Measurements from ENCODE around the gene BHLHE23. TPM values are rescaled to one million over a fixed set of nuclear protein-coding genes. Genes with fewer than 3 reads are reported as not detected.

The BHLHE23 gene
- total RNA-seq, 2 experiments from 2014 or later, result not detected

DNA sequence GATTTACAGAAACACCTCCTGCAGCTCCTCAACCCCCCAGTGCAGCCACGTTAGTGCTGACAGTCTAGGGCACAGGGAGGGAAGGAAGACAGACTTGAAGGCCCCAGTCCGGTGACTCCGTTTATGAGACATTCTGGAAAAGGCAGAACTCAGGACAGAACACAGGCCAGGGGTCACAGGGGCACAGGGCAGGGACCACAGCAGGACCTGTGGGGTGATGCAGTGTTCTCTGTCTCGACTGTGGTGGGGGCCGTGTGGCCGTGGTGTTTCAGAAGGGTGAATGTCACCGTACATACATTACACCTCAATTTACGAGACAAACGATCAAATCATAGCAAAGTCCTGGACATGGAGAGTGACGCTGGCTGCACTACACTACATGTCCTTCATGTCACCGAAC, 11.3 kb downstream of the BHLHE23 start:
- Mint-ChIP-seq H3K27ac (no peak overlapping the region), H3K9me3 (no peaks in the 10 kb centered on the region), H3K4me3 (no peak overlapping the region), H3K36me3 (ENCODE audit: low read depth) (no peaks in the 10 kb centered on the region), H3K4me1 (peaks cover 9% of the 10 kb centered on the region), H3K27me3 (peaks cover 23% of the 10 kb centered on the region)
- POLR2A ChIA-PET, result no interaction called here
- CTCF ChIA-PET, result interaction anchor here (1.9 kb wide), 1 partner anchor 23 kb away, joined by 7 read pairs; no protein-coding TSS in a partner anchor
- no peak for DNase-seq

DNA sequence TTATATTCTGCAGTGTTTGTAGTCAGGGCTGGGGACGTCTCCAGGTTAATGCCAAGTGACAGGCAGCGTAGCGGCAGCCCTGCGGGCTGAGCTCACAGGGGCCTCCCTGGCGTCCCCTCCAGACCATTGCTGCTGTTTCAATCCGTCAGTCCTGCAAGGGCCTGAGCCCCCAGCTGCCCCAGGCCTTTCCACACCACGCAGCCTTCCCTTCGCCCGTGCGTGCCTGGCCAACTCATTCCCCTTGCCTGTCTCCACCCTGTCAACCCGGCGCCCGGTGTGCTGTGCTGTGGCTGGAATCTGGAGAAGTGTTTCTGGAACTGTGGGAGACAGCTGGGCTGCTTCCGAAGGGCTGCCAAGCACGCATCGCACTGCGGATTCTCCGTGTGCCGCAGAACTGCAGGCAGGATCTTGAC, 11.9 kb downstream of the BHLHE23 start:
- peaks cover 9% of the 10 kb centered on the region for H3K4me1 Mint-ChIP-seq
- POLR2A ChIA-PET, result no interaction called here

DNA sequence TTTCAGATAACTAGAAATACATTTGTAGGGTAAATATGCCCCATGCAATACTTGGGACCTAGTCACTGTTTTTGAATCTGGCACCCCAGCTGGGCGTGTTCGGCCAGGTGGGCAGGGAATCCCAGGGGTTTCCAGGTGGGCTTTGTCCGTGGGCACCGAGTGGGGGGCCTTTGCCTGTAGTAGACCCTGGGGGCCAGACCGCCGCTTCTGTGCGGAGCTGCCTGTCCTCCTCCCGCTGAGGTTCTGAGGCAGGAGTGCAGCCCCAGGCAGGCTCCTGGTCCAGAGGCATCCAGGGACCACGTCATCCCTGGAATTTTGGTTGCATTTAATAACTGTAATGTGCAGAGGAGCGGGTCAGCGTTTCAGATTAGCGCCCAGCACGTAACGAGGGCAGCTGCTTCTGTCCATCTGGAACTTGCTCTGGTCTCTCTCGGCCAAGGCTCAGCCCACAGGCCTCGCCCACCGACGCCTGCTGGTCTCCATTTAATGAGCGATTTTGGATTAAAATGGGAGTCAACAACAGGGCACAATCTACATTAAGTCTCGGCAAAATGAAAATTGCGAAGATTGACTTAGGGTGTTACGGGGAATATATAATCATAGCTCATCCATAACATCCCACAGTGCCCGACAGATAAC, 12.8 kb downstream of the BHLHE23 start:
- H3K27ac Mint-ChIP-seq, result no peak overlapping the region
- no peaks in the 10 kb centered on the region for H3K9me3 Mint-ChIP-seq
- H3K36me3 Mint-ChIP-seq (ENCODE audit: low read depth), result no peaks in the 10 kb centered on the region
- H3K4me3 Mint-ChIP-seq, result no peak overlapping the region
- DNase-seq, result no peak
- H3K27me3 Mint-ChIP-seq, result peaks cover 11% of the 10 kb centered on the region
- POLR2A ChIA-PET, result no interaction called here
- H3K4me1 Mint-ChIP-seq, result peaks cover 4% of the 10 kb centered on the region
- CTCF ChIA-PET, result interaction anchor here (1.9 kb wide), 1 partner anchor 22 kb away, joined by 7 read pairs; no protein-coding TSS in a partner anchor

More for the DNA sequence above, 11.9 kb downstream of the BHLHE23 start:
- Mint-ChIP-seq H3K27me3 (peaks cover 18% of the 10 kb centered on the region), H3K27ac (no peak overlapping the region), H3K36me3 (ENCODE audit: low read depth) (no peaks in the 10 kb centered on the region), H3K9me3 (no peaks in the 10 kb centered on the region), H3K4me3 (no peak overlapping the region)
- CTCF ChIA-PET, result interaction anchor here (1.9 kb wide), 1 partner anchor 23 kb away, joined by 7 read pairs; no protein-coding TSS in a partner anchor
- DNase-seq, result no peak

DNA sequence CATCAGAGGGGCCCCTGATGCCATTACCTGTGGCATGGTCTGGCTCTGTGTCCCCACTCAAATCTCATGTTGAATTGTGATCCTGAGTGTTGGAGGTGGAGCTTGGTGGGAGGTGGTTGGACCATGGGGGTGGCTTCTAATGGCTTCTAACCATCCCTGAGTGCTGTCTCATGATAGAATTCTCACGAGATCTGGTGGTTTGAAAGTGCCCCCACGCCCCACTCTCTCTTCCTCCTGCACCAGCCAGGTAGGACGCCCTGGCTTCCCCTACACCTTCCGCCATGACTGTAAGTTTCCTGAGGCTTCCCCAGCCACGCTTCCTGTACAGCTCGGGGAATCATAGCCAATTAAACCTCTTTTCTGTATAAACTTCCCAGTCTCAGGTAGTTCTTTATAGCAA, 14.9 kb downstream of the BHLHE23 start:
- CTCF ChIA-PET, result no interaction called here
- no peaks in the 10 kb centered on the region for H3K9me3 Mint-ChIP-seq
- H3K4me3 Mint-ChIP-seq, result no peak overlapping the region
- no peak for DNase-seq
- H3K27me3 Mint-ChIP-seq, result no peaks in the 10 kb centered on the region
- H3K36me3 Mint-ChIP-seq (ENCODE audit: low read depth), result no peaks in the 10 kb centered on the region
- POLR2A ChIA-PET, result no interaction called here
- no peak overlapping the region for H3K27ac Mint-ChIP-seq
- no peaks in the 10 kb centered on the region for H3K4me1 Mint-ChIP-seq

DNA sequence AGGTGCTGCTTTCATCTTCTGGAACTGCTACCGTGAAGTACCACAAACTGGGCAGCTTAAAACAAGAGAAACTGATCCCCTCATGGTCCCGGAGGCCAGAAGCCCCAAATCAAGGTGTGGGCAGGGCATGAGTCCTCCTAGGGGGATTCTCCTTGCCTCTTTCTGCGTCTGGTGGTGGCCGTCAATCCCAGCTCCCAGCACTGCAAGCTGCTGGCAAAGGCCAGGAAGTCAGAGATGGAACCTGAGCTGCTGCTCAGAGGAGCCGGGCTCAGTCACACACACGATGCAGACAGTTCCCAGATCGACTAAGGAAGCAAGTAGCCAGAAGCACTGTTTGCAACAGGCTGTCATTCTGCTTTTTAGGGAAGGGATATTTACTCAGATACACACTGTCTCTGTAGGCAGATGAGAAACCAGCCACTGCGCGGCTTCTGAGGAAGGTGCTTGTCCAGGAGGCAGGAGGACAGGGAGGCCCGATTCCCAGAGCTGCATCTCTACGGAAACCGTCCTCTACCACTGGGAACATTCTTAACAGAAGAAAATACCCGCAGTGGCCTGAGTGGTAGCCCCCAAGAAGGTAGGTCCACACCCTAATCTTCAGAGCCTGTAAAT, 15.5 kb downstream of the BHLHE23 start:
- H3K27me3 Mint-ChIP-seq, result no peaks in the 10 kb centered on the region
- no peak for DNase-seq
- CTCF ChIA-PET, result interaction anchor here (1.1 to 1.6 kb wide), 3 partner anchors 18 to 37 kb away, joined by 3 to 5 read pairs (median 4); no protein-coding TSS in a partner anchor
- POLR2A ChIA-PET, result no interaction called here
- H3K36me3 Mint-ChIP-seq (ENCODE audit: low read depth), result no peaks in the 10 kb centered on the region
- H3K4me3 Mint-ChIP-seq, result no peak overlapping the region
- no peak overlapping the region for H3K27ac Mint-ChIP-seq
- H3K9me3 Mint-ChIP-seq, result no peaks in the 10 kb centered on the region
- no peaks in the 10 kb centered on the region for H3K4me1 Mint-ChIP-seq

DNA sequence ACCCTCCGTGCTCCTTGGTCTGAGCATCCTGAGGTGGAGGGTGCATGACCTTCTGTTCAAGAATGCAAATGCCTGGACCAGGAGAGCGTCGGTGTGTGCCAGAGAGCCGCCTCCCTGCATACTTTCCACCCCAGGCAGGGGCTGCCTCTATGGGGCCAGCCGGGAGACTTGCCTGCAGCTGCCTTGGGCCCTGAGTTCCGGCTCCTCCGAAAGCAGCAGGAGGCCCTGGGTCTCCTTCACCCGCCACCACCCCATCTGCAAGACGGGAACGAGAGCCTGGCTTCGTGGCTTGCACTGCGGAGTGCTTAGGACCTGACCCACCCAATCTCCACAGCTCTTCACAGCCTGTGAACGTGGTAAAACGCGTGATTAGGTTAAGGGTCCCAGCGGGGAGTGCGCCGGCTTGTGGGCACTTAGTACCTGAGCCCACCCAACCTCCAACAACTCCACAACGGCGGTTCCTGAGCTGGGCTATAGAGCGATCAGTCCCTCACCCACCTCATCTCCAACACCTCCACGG, 16.4 kb downstream of the BHLHE23 start:
- CTCF ChIA-PET, result interaction anchor here (1.1 to 1.6 kb wide), 3 partner anchors 18 to 36 kb away, joined by 3 to 5 read pairs (median 4); no protein-coding TSS in a partner anchor
- Mint-ChIP-seq H3K4me3 (no peak overlapping the region), H3K9me3 (no peaks in the 10 kb centered on the region), H3K36me3 (ENCODE audit: low read depth) (no peaks in the 10 kb centered on the region), H3K4me1 (no peaks in the 10 kb centered on the region), H3K27ac (no peak overlapping the region), H3K27me3 (no peaks in the 10 kb centered on the region)
- no peak for DNase-seq
- POLR2A ChIA-PET, result no interaction called here

DNA sequence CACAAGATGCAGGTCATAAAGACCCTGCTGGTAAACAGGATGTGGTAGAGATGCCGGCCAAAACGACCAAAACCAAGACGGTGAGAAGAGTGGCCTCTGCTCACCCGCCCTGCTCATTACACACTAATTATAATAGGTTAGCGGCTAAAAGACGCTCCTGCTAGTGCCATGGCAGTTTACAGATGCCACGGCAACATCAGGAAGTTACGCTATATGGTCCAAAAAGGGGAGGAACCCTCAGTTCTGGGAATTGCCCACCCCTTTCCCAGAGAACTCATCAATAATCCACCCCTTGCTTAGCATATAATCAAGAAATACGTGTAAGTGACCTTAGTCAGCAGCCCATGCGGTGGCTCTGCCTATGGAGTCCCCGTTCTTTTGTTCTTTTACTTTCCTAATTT, 17.6 kb downstream of the BHLHE23 start:
- Mint-ChIP-seq H3K27ac (no peak overlapping the region), H3K9me3 (no peaks in the 10 kb centered on the region), H3K4me1 (no peaks in the 10 kb centered on the region), H3K36me3 (ENCODE audit: low read depth) (no peaks in the 10 kb centered on the region), H3K4me3 (no peak overlapping the region), H3K27me3 (peaks cover 2% of the 10 kb centered on the region)
- POLR2A ChIA-PET, result no interaction called here
- CTCF ChIA-PET, result interaction anchor here (0.5 kb wide), 1 partner anchor 63 kb away, joined by 3 read pairs; the partner anchor contains the start of gene DIDO1
- no peak for DNase-seq

DNA sequence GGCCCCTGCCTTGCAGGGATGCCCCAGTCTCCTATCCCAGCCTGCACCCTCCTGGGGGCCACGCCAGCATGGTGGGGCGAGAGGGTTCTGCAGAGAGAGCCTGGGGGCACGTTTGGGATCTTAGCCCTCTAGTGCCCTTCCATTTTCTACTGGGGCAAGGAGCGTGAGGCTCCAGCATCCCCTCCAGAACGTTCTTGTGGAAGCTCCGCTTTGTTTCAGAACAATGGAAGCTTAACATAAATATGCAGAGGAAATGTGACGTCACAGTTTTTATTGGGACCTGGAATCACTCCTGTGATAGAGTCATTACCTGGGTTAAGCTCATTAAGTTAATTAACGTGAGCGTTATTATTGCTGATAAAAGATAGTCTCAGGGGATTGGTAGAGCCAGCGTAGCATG, 19.6 kb downstream of the BHLHE23 start:
- POLR2A ChIA-PET, result no interaction called here
- no peaks in the 10 kb centered on the region for H3K36me3 Mint-ChIP-seq (ENCODE audit: low read depth)

DNA sequence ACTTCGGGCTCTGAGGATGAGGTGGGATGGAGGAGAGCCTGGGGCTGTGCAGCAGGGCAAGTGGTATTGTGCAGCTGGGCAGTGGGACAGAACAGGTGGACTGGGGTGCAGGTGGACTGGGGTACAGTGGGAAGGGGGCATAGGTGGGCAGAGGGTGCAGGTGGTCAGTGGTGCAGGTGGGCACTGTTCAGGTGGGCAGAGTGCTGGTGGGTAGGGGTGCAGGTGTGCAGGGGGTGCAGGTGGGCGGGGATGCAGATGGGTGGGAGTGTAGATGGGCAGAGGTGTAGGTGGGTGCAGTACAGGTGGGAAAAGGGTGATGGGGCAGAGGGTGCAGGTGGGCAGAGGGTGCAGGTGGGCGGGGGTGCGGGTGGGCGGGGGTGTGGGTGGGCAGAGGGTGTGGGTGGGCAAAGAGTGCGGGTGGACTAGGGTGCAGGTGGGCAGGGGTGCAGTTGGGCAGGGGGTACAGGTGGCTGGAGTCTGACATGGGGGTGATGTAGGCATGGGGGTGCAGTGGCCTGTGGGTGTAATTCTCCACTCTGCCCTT, 20.4 kb downstream of the BHLHE23 start:
- H3K4me3 Mint-ChIP-seq, result no peak overlapping the region
- no peaks in the 10 kb centered on the region for H3K9me3 Mint-ChIP-seq
- DNase-seq, result no peak
- POLR2A ChIA-PET, result no interaction called here
- CTCF ChIA-PET, result no interaction called here
- peaks cover 18% of the 10 kb centered on the region for H3K4me1 Mint-ChIP-seq
- H3K36me3 Mint-ChIP-seq (ENCODE audit: low read depth), result no peaks in the 10 kb centered on the region
- no peak overlapping the region for H3K27ac Mint-ChIP-seq
- peaks cover 9% of the 10 kb centered on the region for H3K27me3 Mint-ChIP-seq

More for the DNA sequence above, 19.6 kb downstream of the BHLHE23 start:
- Mint-ChIP-seq H3K27me3 (peaks cover 8% of the 10 kb centered on the region), H3K4me1 (peaks cover 10% of the 10 kb centered on the region), H3K9me3 (no peaks in the 10 kb centered on the region), H3K4me3 (no peak overlapping the region), H3K27ac (no peak overlapping the region)
- CTCF ChIA-PET, result interaction anchor here (1.1 to 1.8 kb wide), 2 partner anchors 14 kb away, joined by 3 to 8 read pairs; no protein-coding TSS in a partner anchor
- DNase-seq, result no peak

DNA sequence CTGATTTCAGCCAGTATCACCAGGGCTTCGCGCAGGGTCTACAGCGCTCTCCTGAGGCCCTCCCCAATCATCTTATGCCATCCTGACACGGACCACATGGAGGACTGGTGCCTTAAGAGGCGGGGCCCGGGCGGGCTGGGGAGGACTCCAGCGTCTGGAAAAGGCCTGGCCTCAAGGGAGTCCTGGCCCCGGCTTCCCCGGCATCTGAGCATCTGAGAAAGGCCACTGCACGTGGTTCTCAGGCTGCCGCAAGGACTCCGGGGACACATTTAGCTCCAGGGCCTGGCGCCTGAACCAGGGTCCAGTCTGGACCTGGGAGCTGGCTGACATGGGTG, 21.4 kb downstream of the BHLHE23 start:
- H3K36me3 Mint-ChIP-seq (ENCODE audit: low read depth), result no peaks in the 10 kb centered on the region
- DNase-seq, result no peak
- peaks cover 23% of the 10 kb centered on the region for H3K4me1 Mint-ChIP-seq
- H3K27ac Mint-ChIP-seq, result no peak overlapping the region
- H3K9me3 Mint-ChIP-seq, result no peaks in the 10 kb centered on the region
- POLR2A ChIA-PET, result no interaction called here
- H3K27me3 Mint-ChIP-seq, result peaks cover 15% of the 10 kb centered on the region
- no peak overlapping the region for H3K4me3 Mint-ChIP-seq
- CTCF ChIA-PET, result interaction anchor here (1.7 kb wide), 1 partner anchor 31 kb away, joined by 3 read pairs; no protein-coding TSS in a partner anchor

DNA sequence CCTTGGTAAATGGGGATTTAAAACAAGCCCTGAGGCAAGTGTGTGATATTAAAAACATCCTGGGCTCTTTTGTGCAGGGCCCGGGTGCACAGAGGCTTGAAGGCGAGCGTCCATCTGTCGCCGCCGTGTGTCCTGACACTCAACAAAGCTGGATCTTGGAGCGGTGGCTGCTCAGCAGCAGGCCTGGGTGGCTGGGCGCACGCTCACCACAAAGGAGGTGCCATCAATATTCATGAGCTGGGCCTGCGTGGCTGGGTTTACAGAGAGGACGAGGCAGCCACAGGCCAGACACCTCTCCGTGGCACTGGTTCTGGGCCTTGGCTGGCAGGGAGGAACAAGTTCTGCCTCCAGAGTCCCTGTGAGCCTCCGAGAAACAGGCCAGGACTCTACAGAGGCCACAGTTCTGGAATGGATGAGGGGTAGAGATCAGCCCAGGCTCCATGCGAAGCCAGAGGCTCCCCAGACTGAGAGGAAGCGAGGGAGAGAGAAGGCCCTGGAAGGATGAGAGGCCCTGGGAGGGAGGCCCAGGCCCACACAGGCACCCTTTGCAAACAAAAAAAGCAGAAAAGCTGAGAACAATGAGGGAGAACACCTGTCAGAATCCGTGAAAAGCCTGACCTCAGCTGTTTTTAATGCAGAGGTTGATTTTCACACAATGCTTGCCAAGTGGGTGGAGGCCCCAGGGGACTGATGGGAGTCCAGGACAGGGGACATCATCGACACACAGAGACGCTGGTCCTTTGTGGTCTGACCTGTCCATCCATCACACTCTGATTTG, 21.9 kb downstream of the BHLHE23 start:
- H3K9me3 Mint-ChIP-seq, result no peaks in the 10 kb centered on the region
- POLR2A ChIA-PET, result no interaction called here
- H3K27ac Mint-ChIP-seq, result no peak overlapping the region
- H3K36me3 Mint-ChIP-seq (ENCODE audit: low read depth), result no peaks in the 10 kb centered on the region
- no peak overlapping the region for H3K4me3 Mint-ChIP-seq
- CTCF ChIA-PET, result interaction anchor here (1.4 to 1.7 kb wide), 2 partner anchors 30 to 177 kb away, joined by 3 read pairs; no protein-coding TSS in a partner anchor
- DNase-seq, result no peak
- peaks cover 29% of the 10 kb centered on the region for H3K4me1 Mint-ChIP-seq
- peaks cover 21% of the 10 kb centered on the region for H3K27me3 Mint-ChIP-seq

DNA sequence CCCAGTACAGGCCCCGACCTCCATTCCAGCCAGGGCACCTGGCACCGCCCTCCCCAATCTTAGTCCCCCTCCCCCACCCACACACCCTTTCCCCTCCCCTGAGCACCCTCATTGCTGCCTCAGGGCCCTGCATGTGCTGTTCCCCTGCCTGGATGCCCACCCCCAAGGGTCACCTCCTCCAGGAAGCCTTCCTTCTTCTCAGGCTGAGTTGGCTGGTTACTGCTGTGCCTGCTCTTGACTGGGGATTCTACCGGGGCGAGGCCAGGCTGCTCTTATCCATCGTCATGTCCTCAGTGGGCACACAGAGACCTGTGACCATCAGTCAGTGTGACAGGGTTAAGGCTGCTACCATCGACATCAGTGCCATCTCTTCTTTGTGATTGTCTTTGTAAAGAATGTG, 23.6 kb downstream of the BHLHE23 start:
- no peak overlapping the region for H3K4me3 Mint-ChIP-seq
- H3K36me3 Mint-ChIP-seq (ENCODE audit: low read depth), result no peaks in the 10 kb centered on the region
- POLR2A ChIA-PET, result no interaction called here
- peaks cover 33% of the 10 kb centered on the region for H3K27me3 Mint-ChIP-seq
- CTCF ChIA-PET, result no interaction called here
- H3K4me1 Mint-ChIP-seq, result peaks cover 36% of the 10 kb centered on the region
- no peak for DNase-seq
- H3K27ac Mint-ChIP-seq, result no peak overlapping the region
- H3K9me3 Mint-ChIP-seq, result no peaks in the 10 kb centered on the region
